ENCODE results near the gene MYBPH. TPM values are rescaled to one million over a fixed set of nuclear protein-coding genes. Genes with fewer than 3 reads are reported as not detected.

MYBPH gene
- total and polyA plus RNA-seq, 10 of the 15 experiments (the other 5 are each of a cell fraction or from before 2014, with no cell fraction given): 0.06 to 0.10 TPM; not detected in 8

- Histone ChIP-seq H3K4me3 (no peak overlapping the region), H3K9me3 (replicated peaks; ENCODE audit: control insufficient read depth, insufficient read depth, low read length) (no peaks in the 10 kb centered on the region), H3K4me1 (ENCODE audit: control insufficient read depth, insufficient read depth, low read length) (no peaks in the 10 kb centered on the region), H3K79me2 (ENCODE audit: control insufficient read depth, insufficient read depth, low read length) (no peaks in the 10 kb centered on the region), H3K36me3 (ENCODE audit: control insufficient read depth in 2 of 2, insufficient read depth in 2 of 2, low read length in 1 of 2) (no peaks in the 10 kb centered on the region), H3K4me2 (ENCODE audit: control insufficient read depth, insufficient read depth) (no peak overlapping the region), H3K27ac (ENCODE audit: control insufficient read depth, insufficient read depth) (no peak overlapping the region), H3K9ac (ENCODE audit: control insufficient read depth, insufficient read depth, low read length) (no peak overlapping the region), H4K20me1 (ENCODE audit: control insufficient read depth, insufficient read depth) (no peaks in the 10 kb centered on the region), H3K27me3 (replicated peaks in 1 of 2; ENCODE audit: control insufficient read depth in 2 of 2, insufficient read depth in 2 of 2, low read length in 1 of 2) (peaks cover 0 to 3% of the 10 kb centered on the region in 2 experiments; a peak in 2 of 4 replicates), H2AFZ (ENCODE audit: control insufficient read depth, low read depth, low read length) (no peak overlapping the region)
- DNase-seq (ENCODE audit: low read depth, low spot score): no peak
- no TSS peak for BruUV-seq (replicated peaks)
- RAD21 ChIA-PET (ENCODE audit: unreplicated experiment): no interaction called here
- intact Hi-C loops (cut with micrococcal nuclease; ENCODE audit: unreplicated experiment) (no loop called here), in situ Hi-C loops (cut with MboI) (no loop called here)
- TF ChIP-seq ZNF24 (IDR thresholded peaks at IDR 0.05) (no peak), SMAD5 (IDR thresholded peaks at IDR 0.05; ENCODE audit: low read depth) (no peak), REST (IDR thresholded peaks at IDR 0.05; ENCODE audit: low read depth, low read length) (no peak), ZNF622 (IDR thresholded peaks at IDR 0.05) (no peak), POLR2A (IDR thresholded peaks at IDR 0.05; ENCODE audit: low read depth, low read length) (no peak), POLR2AphosphoS5 (IDR thresholded peaks at IDR 0.05; ENCODE audit: low read length) (no peak), USF1 (IDR thresholded peaks at IDR 0.05; ENCODE audit: borderline replicate concordance, extremely low read length, insufficient read depth, low read depth, low read length) (no peak), CHD4 (IDR thresholded peaks at IDR 0.05) (no peak), BACH1 (IDR thresholded peaks at IDR 0.05; ENCODE audit: borderline replicate concordance) (no peak), CHD1 (IDR thresholded peaks at IDR 0.05; ENCODE audit: low read depth, low read length) (no peak), NR2F1 (conservative IDR thresholded peaks at IDR 0.05) (no peak), MYC (IDR thresholded peaks at IDR 0.05; ENCODE audit: insufficient read depth, insufficient read length, insufficient replicate concordance, low read length, severe bottlenecking) (no peak), MYB (IDR thresholded peaks at IDR 0.05; ENCODE audit: borderline replicate concordance, low read depth, low read length) (no peak), WRNIP1 (IDR thresholded peaks at IDR 0.05; ENCODE audit: borderline replicate concordance, low read depth, low read length) (no peak), BCL11A (IDR thresholded peaks at IDR 0.05; ENCODE audit: low read depth, low read length) (no peak), HSF1 (IDR thresholded peaks at IDR 0.05; ENCODE audit: low read depth, low read length) (no peak), ETV6 (conservative IDR thresholded peaks at IDR 0.05 in 1 of 2, IDR thresholded peaks at IDR 0.05 in 1 of 2; ENCODE audit: borderline replicate concordance in 1 of 2, low read depth in 1 of 2) (no peak)
- WGBS (ENCODE audit: insufficient coverage, insufficient replicate concordance, low lambda C conversion rate, missing lambda C conversion rate): 14% methylated on average over 13 of the region's 13 CpGs
- ATAC-seq: no peak
- no peak for FAIRE-seq
- SMC1A ChIA-PET (ENCODE audit: uncharacterized antibody, unreplicated experiment): no interaction called here
- CTCF ChIA-PET: interaction anchor here (0.9 to 1.0 kb wide), 2 partner anchors 12 to 62 kb away, joined by 3 read pairs; no protein-coding TSS in a partner anchor
- POLR2A ChIA-PET: no interaction called here
These were observed 21.4 kb downstream of the MYBPH start for GRCh38 chr1:203153989-203154821.
